Mesenchymal stem cell (in vitro differentiated cells and primary cell): ENCODE results near the gene KLF8.

ENCODE experiments used
- DNase-seq: peaks from one replicate; pipeline ENCODE4 v3.0.0-alpha.2; 2013
- H2AFZ ChIP-seq: one replicate; pipeline ENCODE4 v1.6.1; 2013; ENCODE audit warnings: low read depth, mild to moderate bottlenecking, control low read depth, inconsistent platforms, low read length, moderate library complexity
- H2AK5ac ChIP-seq: 2 replicates; pipeline ENCODE4 v1.6.1; 2013; ENCODE audit warnings: low read length, moderate library complexity, mild to moderate bottlenecking, inconsistent platforms; ENCODE audit not compliant: severe bottlenecking
- H2BK120ac ChIP-seq: one replicate; pipeline ENCODE4 v1.6.1; 2013; ENCODE audit warnings: low read depth, mild to moderate bottlenecking, inconsistent platforms, low read length, moderate library complexity
- H2BK12ac ChIP-seq, 2 experiments: one replicate each; pipeline ENCODE4 v1.6.1; 2013; ENCODE audit warnings: inconsistent platforms in 2 of 2, low read length in 2 of 2, mild to moderate bottlenecking in 2 of 2, moderate library complexity in 2 of 2, control low read depth in 1 of 2
- H2BK15ac ChIP-seq: one replicate; pipeline ENCODE4 v1.6.1; 2013; ENCODE audit warnings: mild to moderate bottlenecking, low read depth, inconsistent platforms; ENCODE audit not compliant: poor library complexity, severe bottlenecking
- H2BK5ac ChIP-seq: 2 replicates; pipeline ENCODE4 v1.6.1; 2013; ENCODE audit warnings: low read depth, mild to moderate bottlenecking, low read length, control low read depth, inconsistent platforms; ENCODE audit not compliant: poor library complexity, severe bottlenecking
- H3K14ac ChIP-seq, 2 experiments: one replicate each; pipeline ENCODE4 v1.6.1; 2013; ENCODE audit warnings: inconsistent platforms in 2 of 2, low read length in 2 of 2, control low read depth in 1 of 2, mild to moderate bottlenecking in 1 of 2, moderate library complexity in 1 of 2
- H3K18ac ChIP-seq, 2 experiments: one replicate each; pipeline ENCODE4 v1.6.1; 2013; ENCODE audit warnings: inconsistent platforms in 2 of 2, low read length in 2 of 2, control low read depth in 1 of 2, low read depth in 1 of 2, mild to moderate bottlenecking in 1 of 2
- H3K23ac ChIP-seq, 2 experiments: one replicate each; pipeline ENCODE4 v1.6.1; 2013; ENCODE audit warnings: inconsistent platforms in 2 of 2, low read length in 2 of 2, mild to moderate bottlenecking in 2 of 2, moderate library complexity in 2 of 2, control low read depth in 1 of 2
- H3K27ac ChIP-seq: 2 replicates; pipeline ENCODE4 v1.5.1; 2013; ENCODE audit warnings: mild to moderate bottlenecking, moderate library complexity, low read length, control low read depth, inconsistent platforms; ENCODE audit not compliant: poor library complexity, severe bottlenecking
- H3K27me3 ChIP-seq, 2 experiments: 2 replicates each; pipeline versions ENCODE4 v1.6.1 to v1.7.0; 2013; ENCODE audit warnings: low read length in 2 of 2, mild to moderate bottlenecking in 2 of 2, moderate library complexity in 2 of 2, control low read depth in 1 of 2, inconsistent platforms in 1 of 2; ENCODE audit not compliant: control insufficient read depth in 1 of 2, insufficient read depth in 1 of 2
- H3K36me3 ChIP-seq, 2 experiments: 2 replicates each; pipeline versions ENCODE4 v1.6.1 to v1.7.0; 2013; ENCODE audit warnings: low read length in 2 of 2, control low read depth in 1 of 2, inconsistent platforms in 1 of 2, low read depth in 1 of 2, mild to moderate bottlenecking in 1 of 2; ENCODE audit not compliant: insufficient read depth in 2 of 2, control insufficient read depth in 1 of 2
- H3K4ac ChIP-seq, 2 experiments: one replicate each; pipeline ENCODE4 v1.6.1; 2013; ENCODE audit warnings: inconsistent platforms in 2 of 2, low read length in 2 of 2, mild to moderate bottlenecking in 2 of 2, moderate library complexity in 2 of 2, control low read depth in 1 of 2, low read depth in 1 of 2
- H3K4me1 ChIP-seq: 2 replicates; pipeline ENCODE4 v1.6.1; 2013; ENCODE audit warnings: low read depth, low read length, control low read depth; ENCODE audit not compliant: control insufficient read depth, insufficient read depth
- H3K4me2 ChIP-seq: 2 replicates; pipeline ENCODE4 v1.6.1; 2013; ENCODE audit warnings: low read length, mild to moderate bottlenecking, inconsistent platforms; ENCODE audit not compliant: poor library complexity, severe bottlenecking
- H3K4me3 ChIP-seq, 2 experiments: 2 replicates each; pipeline versions ENCODE4 v1.5.1 to v1.7.0; 2013; ENCODE audit warnings: low read length in 2 of 2, mild to moderate bottlenecking in 2 of 2, control low read depth in 1 of 2, low read depth in 1 of 2; ENCODE audit not compliant: insufficient read depth in 1 of 2
- H3K79me1 ChIP-seq: replicated peaks from 2 replicates; pipeline ENCODE4 v1.6.1; 2013; ENCODE audit warnings: mild to moderate bottlenecking, control low read depth, low read length, inconsistent platforms; ENCODE audit not compliant: poor library complexity, severe bottlenecking
- H3K9ac ChIP-seq: 2 replicates; pipeline ENCODE4 v1.7.0; 2013; ENCODE audit warnings: mild to moderate bottlenecking, low read length, moderate library complexity
- H3K9me3 ChIP-seq: 2 replicates; pipeline ENCODE4 v1.7.0; 2013; ENCODE audit warnings: mild to moderate bottlenecking, low read length; ENCODE audit not compliant: control insufficient read depth
- H4K8ac ChIP-seq: one replicate; pipeline ENCODE4 v1.6.1; 2013; ENCODE audit warnings: inconsistent platforms, mild to moderate bottlenecking, low read length, moderate library complexity
- H4K91ac ChIP-seq: one replicate; pipeline ENCODE4 v1.6.1; 2013; ENCODE audit warnings: mild to moderate bottlenecking, low read length, inconsistent platforms
- WGBS: methylation state at CpG from one replicate; pipeline ENCODE4 v1.1.7; 2013; ENCODE audit warnings: mixed read lengths; 5-methylcytosine and 5-hydroxymethylcytosine counted together

The KLF8 gene

DNA sequence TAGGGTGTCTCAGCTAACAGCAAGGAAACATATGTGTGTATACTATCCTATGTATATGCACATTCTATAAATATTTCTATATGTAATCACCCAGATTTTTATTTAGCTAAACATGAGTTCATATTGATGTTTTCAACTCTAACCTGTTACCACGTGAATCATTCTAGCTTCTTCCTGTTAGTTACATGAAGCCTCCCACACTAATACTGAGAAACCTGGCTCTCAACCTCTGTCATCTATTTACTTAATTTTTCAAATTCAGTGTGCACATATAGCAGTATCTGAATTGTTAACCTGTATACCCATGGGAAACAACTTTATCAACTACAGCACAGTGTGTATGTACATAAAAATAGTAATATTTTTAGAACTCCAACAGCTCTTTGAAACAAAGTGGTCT is 57.3 kb downstream of the KLF8 start:
- no peak for DNase-seq
- WGBS: 78% methylated on average over 1 of the region's 1 CpG
- Histone ChIP-seq H3K36me3 (peaks cover 2 to 9% of the 10 kb centered on the region in 2 experiments), H3K9me3 (peaks cover 6% of the 10 kb centered on the region), H3K4ac (no peak overlapping the region), H3K4me3 (no peak overlapping the region), H3K9ac (no peak overlapping the region), H2BK12ac (no peak overlapping the region), H3K27ac (no peak overlapping the region), H4K8ac (no peak overlapping the region), H3K4me1 (no peaks in the 10 kb centered on the region), H2BK120ac (no peak overlapping the region), H2AFZ (no peak overlapping the region), H2BK5ac (no peak overlapping the region), H4K91ac (no peak overlapping the region), H3K23ac (no peak overlapping the region), H2AK5ac (no peak overlapping the region), H3K14ac (no peak overlapping the region), H3K4me2 (no peak overlapping the region), H3K18ac (no peak overlapping the region), H3K27me3 (peaks cover 0 to 6% of the 10 kb centered on the region in 2 experiments), H2BK15ac (no peak overlapping the region), H3K79me1 (no peaks in the 10 kb centered on the region)

GRCh38 chrX:56308726-56309125 is 76.6 kb downstream of the KLF8 start:
- Histone ChIP-seq H3K4me2 (no peak overlapping the region), H2BK120ac (no peak overlapping the region), H3K4me3 (no peak overlapping the region), H3K4me1 (no peaks in the 10 kb centered on the region), H4K91ac (no peak overlapping the region), H3K79me1 (no peaks in the 10 kb centered on the region), H3K23ac (no peak overlapping the region), H3K9ac (no peak overlapping the region), H4K8ac (no peak overlapping the region), H2BK12ac (no peak overlapping the region), H3K27ac (no peak overlapping the region), H3K9me3 (peaks cover 15% of the 10 kb centered on the region), H2AFZ (no peak overlapping the region), H3K36me3 (no peaks in the 10 kb centered on the region), H2BK15ac (no peak overlapping the region), H3K18ac (no peak overlapping the region), H2AK5ac (no peak overlapping the region), H3K14ac (no peak overlapping the region), H3K27me3 (no peaks in the 10 kb centered on the region), H3K4ac (no peak overlapping the region), H2BK5ac (no peak overlapping the region)
- WGBS: 58% methylated on average over 1 of the region's 1 CpG
- no peak for DNase-seq

DNA sequence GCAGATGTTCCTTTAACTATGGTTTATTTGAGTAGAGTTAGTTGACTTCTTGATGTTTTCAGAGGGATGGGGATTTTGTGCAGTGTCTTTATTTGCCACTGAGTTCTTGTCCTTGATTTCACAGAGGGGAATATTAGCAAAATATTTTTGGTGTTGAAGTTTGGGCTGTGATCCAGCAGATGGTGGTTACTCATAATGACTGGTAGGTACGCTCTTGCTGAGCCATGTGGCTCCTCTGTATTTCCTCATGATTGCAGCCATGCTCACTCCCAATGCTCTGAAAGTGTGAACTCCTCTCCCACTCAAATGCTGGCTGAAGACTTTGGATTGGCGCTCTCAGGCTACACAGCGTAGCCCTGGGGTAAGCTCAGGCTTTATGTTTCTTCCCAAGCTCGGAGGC is 77.7 kb downstream of the KLF8 start:
- Histone ChIP-seq H2AFZ (no peak overlapping the region), H2BK15ac (no peak overlapping the region), H3K4me2 (no peak overlapping the region), H3K4me1 (no peaks in the 10 kb centered on the region), H3K27ac (no peak overlapping the region), H4K91ac (no peak overlapping the region), H2AK5ac (no peak overlapping the region), H3K4ac (no peak overlapping the region), H3K36me3 (no peaks in the 10 kb centered on the region), H3K23ac (no peak overlapping the region), H4K8ac (no peak overlapping the region), H3K27me3 (no peaks in the 10 kb centered on the region), H2BK120ac (no peak overlapping the region), H3K4me3 (no peak overlapping the region), H2BK5ac (no peak overlapping the region), H3K79me1 (no peaks in the 10 kb centered on the region), H3K9me3 (peaks cover 12% of the 10 kb centered on the region), H3K14ac (no peak overlapping the region), H3K18ac (no peak overlapping the region), H2BK12ac (no peak overlapping the region), H3K9ac (no peak overlapping the region)
- no peak for DNase-seq
- WGBS: 65% methylated on average over 4 of the region's 4 CpGs

GRCh38 chrX:56310581-56310980 is 78.4 kb downstream of the KLF8 start:
- Histone ChIP-seq H3K4ac (no peak overlapping the region), H3K4me1 (no peaks in the 10 kb centered on the region), H2BK5ac (no peak overlapping the region), H3K79me1 (no peaks in the 10 kb centered on the region), H2BK15ac (no peak overlapping the region), H3K9me3 (peaks cover 9% of the 10 kb centered on the region), H2AK5ac (no peak overlapping the region), H4K91ac (no peak overlapping the region), H3K27ac (no peak overlapping the region), H3K9ac (no peak overlapping the region), H3K18ac (no peak overlapping the region), H3K27me3 (no peaks in the 10 kb centered on the region), H3K23ac (no peak overlapping the region), H3K4me2 (no peak overlapping the region), H2AFZ (no peak overlapping the region), H2BK120ac (no peak overlapping the region), H2BK12ac (no peak overlapping the region), H3K36me3 (no peaks in the 10 kb centered on the region), H4K8ac (no peak overlapping the region), H3K14ac (no peak overlapping the region), H3K4me3 (no peak overlapping the region)
- no peak for DNase-seq
- 86% methylated on average over 2 of the region's 2 CpGs for WGBS
